ENCODE results near the gene COG7. TPM values are rescaled to one million over a fixed set of nuclear protein-coding genes. Genes with fewer than 3 reads are reported as not detected.
"Not testable (repeated sequence)": the region's sequence is repeated elsewhere in the genome, so short reads cannot be mapped to it uniquely, and the experiment has no call there.

The COG7 gene
- polyA plus RNA-seq, 1 experiment = 19.6 TPM

DNA sequence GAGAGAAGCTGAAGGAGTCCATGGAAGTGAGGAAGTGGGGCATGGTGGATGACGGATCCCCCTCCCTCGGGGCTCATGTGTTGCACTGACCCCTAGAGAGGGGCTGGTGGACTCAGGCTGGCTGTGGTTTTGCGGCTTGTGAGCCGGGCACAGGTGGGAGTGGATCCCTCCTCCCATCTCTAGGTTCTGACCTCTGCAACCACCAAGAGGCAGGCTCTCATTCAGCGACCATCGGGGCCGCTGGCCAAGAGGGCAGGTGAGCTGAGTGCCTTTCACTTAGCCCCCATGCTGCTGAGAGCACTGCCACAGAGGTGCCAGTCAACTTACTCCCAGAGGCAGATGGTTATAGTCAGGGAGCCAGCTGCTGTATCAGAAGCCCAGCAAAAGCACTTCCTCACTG lies 83.6 kb downstream of the COG7 start:
- H3K27me3 ChIP-seq (ENCODE audit: control insufficient read depth, insufficient read depth, low read length) = peaks cover 5% of the 10 kb centered on the region
- ChIA-PET CTCF (no interaction called here), POLR2A (no interaction called here)
- TF ChIP-seq, protein P1, sequence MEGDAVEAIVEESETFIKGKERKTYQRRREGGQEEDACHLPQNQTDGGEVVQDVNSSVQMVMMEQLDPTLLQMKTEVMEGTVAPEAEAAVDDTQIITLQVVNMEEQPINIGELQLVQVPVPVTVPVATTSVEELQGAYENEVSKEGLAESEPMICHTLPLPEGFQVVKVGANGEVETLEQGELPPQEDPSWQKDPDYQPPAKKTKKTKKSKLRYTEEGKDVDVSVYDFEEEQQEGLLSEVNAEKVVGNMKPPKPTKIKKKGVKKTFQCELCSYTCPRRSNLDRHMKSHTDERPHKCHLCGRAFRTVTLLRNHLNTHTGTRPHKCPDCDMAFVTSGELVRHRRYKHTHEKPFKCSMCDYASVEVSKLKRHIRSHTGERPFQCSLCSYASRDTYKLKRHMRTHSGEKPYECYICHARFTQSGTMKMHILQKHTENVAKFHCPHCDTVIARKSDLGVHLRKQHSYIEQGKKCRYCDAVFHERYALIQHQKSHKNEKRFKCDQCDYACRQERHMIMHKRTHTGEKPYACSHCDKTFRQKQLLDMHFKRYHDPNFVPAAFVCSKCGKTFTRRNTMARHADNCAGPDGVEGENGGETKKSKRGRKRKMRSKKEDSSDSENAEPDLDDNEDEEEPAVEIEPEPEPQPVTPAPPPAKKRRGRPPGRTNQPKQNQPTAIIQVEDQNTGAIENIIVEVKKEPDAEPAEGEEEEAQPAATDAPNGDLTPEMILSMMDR (IDR thresholded peaks at IDR 0.05; ENCODE audit: low read depth, low read length) = no peak
- H3K9me3 ChIP-seq (ENCODE audit: control insufficient read depth, insufficient read depth, low read length) = no peaks in the 10 kb centered on the region
- no peak for DNase-seq (ENCODE audit: low read depth, low spot score)
- no peak overlapping the region for H3K4me3 ChIP-seq (ENCODE audit: low read depth, low read length)
- H3K27ac ChIP-seq (ENCODE audit: low read depth, low read length) = no peak overlapping the region

DNA sequence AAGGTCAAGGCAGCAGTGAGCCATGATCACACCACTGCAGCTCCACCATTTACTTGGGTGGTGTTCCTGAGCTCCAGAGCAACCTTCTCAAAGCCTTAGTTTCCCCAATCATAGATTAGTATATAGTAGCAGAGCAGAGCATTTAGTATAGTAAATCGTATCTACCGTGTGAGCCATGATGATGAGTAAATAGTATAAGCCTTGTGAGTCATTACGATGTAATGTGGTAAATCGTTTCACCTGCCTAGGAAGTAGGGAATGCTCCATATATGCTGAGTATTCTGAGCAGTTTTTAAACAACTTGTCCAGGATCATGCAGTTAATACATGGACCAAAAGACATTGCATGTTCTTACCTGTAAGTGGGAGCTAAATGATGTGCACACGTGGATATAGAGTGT lies 84.5 kb downstream of the COG7 start:
- ChIA-PET POLR2A (no interaction called here), CTCF (no interaction called here)
- H3K9me3 ChIP-seq (ENCODE audit: control insufficient read depth, insufficient read depth, low read length) = no peaks in the 10 kb centered on the region
- no peak overlapping the region for H3K27ac ChIP-seq (ENCODE audit: low read depth, low read length)
- H3K27me3 ChIP-seq (ENCODE audit: control insufficient read depth, insufficient read depth, low read length) = peaks cover 5% of the 10 kb centered on the region
- no peak overlapping the region for H3K4me3 ChIP-seq (ENCODE audit: low read depth, low read length)
- TF ChIP-seq, protein P1 (IDR thresholded peaks at IDR 0.05; ENCODE audit: low read depth, low read length) = no peak
- no peak for DNase-seq (ENCODE audit: low read depth, low spot score)

DNA sequence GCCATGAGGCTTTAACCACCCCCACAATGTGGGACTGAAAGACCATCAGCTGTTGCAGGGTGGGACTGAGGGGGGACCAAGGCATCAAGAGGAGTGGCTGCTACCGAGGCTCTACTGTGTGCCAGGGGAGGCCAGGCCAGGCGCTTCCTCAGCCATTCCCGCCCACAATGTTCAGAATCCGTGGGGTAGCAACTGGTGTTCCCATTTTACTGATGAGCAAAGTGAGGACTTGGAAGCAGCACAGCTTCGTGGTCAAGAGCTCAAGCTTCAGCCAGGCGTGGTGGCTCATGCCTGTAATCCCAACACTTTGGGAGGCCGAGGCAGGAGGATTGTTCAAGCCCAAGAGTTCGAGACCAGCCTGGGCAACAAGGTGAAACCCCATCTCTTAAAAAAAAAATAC lies 85.0 kb downstream of the COG7 start:
- CTCF ChIA-PET = no interaction called here
- Histone ChIP-seq H3K27ac (ENCODE audit: low read depth, low read length) (no peak overlapping the region), H3K4me3 (ENCODE audit: low read depth, low read length) (no peak overlapping the region), H3K9me3 (ENCODE audit: control insufficient read depth, insufficient read depth, low read length) (no peaks in the 10 kb centered on the region), H3K27me3 (ENCODE audit: control insufficient read depth, insufficient read depth, low read length) (peaks cover 5% of the 10 kb centered on the region)
- no peak for DNase-seq (ENCODE audit: low read depth, low spot score)
- TF ChIP-seq, protein P1 (IDR thresholded peaks at IDR 0.05; ENCODE audit: low read depth, low read length) = no peak
- POLR2A ChIA-PET = no interaction called here

DNA sequence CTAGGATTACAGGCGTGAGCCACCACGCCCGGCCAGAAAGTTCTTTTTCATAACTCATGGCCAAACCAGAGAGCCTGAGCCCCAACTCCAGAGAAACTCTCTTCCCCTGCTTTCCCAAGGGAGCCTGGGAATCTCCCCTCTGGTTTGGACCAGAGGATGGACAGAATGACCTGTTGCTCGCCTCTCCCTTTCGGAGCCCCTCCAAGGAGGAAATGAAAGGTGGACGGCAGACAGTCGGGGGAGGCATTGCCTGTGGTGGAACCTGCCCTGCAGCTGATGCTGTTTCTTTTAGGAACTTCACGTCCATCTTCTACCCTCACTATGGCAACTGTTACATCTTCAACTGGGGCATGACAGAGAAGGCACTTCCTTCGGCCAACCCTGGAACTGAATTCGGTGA lies 85.4 kb downstream of the COG7 start:
- POLR2A ChIA-PET = no interaction called here
- no peaks in the 10 kb centered on the region for H3K9me3 ChIP-seq (ENCODE audit: control insufficient read depth, insufficient read depth, low read length)
- CTCF ChIA-PET = no interaction called here

DNA sequence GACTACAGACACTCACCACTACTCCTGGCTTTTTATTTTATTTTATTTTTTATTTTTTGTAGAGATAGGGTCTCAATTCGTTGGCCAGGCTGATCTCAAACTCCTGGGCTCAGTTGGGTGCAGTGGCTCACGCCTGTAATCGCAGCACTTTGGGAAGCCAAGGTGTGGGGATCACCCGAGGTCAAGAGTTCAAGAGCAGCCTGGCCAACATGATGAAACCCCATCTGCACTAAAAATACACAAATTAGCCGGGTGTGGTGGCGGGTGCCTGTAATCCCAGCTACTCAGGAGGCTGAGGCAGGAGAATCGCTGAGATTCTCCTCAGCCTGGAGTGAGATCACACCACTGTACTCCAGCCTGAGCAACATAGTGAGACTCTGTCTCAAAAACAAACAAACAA lies 86.6 kb downstream of the COG7 start:
- CTCF ChIA-PET = interaction anchor here (0.6 kb wide), 1 partner anchor 34 kb away, joined by 4 read pairs; no protein-coding TSS in a partner anchor
- DNase-seq (ENCODE audit: low read depth, low spot score); H3K27ac ChIP-seq (ENCODE audit: low read depth, low read length); POLR2A ChIA-PET; H3K4me3 ChIP-seq (ENCODE audit: low read depth, low read length); H3K9me3 ChIP-seq (ENCODE audit: control insufficient read depth, insufficient read depth, low read length); H3K27me3 ChIP-seq (ENCODE audit: control insufficient read depth, insufficient read depth, low read length): not testable (repeated sequence)

More for the DNA sequence above, 85.4 kb downstream of the COG7 start:
- DNase-seq (ENCODE audit: low read depth, low spot score) = no peak
- Histone ChIP-seq H3K27ac (ENCODE audit: low read depth, low read length) (no peak overlapping the region), H3K4me3 (ENCODE audit: low read depth, low read length) (no peak overlapping the region), H3K27me3 (ENCODE audit: control insufficient read depth, insufficient read depth, low read length) (peaks cover 5% of the 10 kb centered on the region)
- TF ChIP-seq, protein P1 (IDR thresholded peaks at IDR 0.05; ENCODE audit: low read depth, low read length) = no peak
